Tibial nerve (tissue), 4 donors: ENCODE measurements around the gene CARD11. TPM values are rescaled to one million over a fixed set of nuclear protein-coding genes. Genes with fewer than 3 reads are reported as not detected.

Experiments
- DNase-seq, 2 donors: peaks; one replicate each; pipeline ENCODE4 v3.0.0-alpha.2; 2019; ENCODE audit warnings: low spot score in 2 of 2
- H3K27ac ChIP-seq, 4 donors: fragments of 200-600 bp; sonication (generic) in 3 of 4; one replicate each; pipeline ENCODE4 v1.5.1; 2017 to 2019; ENCODE audit warnings: mild to moderate bottlenecking in 1 of 4
- H3K27me3 ChIP-seq, 2 donors: fragments of 200-600 bp; sonication (generic) in 1 of 2; one replicate each; pipeline versions ENCODE4 v1.5.1 to v1.6.0; 2017 to 2019
- H3K36me3 ChIP-seq, 3 donors: fragments of 200-600 bp; sonication (generic); one replicate each; pipeline ENCODE4 v1.5.1; 2018 to 2019
- H3K4me1 ChIP-seq, 4 donors: fragments of 200-600 bp; sonication (generic) in 3 of 4; one replicate each; pipeline ENCODE4 v1.5.1; 2017 to 2019
- H3K4me3 ChIP-seq, 4 donors: fragments of 200-600 bp; sonication (generic) in 3 of 4; one replicate each; pipeline ENCODE4 v1.5.1; 2017 to 2019; ENCODE audit warnings: mild to moderate bottlenecking in 1 of 4, moderate library complexity in 1 of 4
- H3K9me3 ChIP-seq, 4 donors: fragments of 200-600 bp; sonication (generic) in 3 of 4; one replicate each; pipeline ENCODE4 v1.5.1; 2017 to 2019
- EP300 ChIP-seq, 2 donors: sonication (generic); formaldehyde crosslinking; IDR thresholded peaks; one replicate each; pipeline ENCODE4 v1.6.1; 2017; ENCODE audit warnings: antibody characterized with exemption in 2 of 2, mild to moderate bottlenecking in 1 of 2
- POLR2A ChIP-seq, 2 donors: fragments of 450-650 bp; IDR thresholded peaks; one replicate each; pipeline ENCODE4 v1.6.1; 2017; ENCODE audit warnings: antibody characterized with exemption in 2 of 2, mild to moderate bottlenecking in 2 of 2, moderate library complexity in 2 of 2
- WGBS, 2 donors: methylation state at CpG; one replicate each; pipeline ENCODE4 v1.1.5; 2018; 5-methylcytosine and 5-hydroxymethylcytosine counted together
- total RNA-seq, 4 donors: library from RNA; depleted of rRNA; stranded (reverse); fragments of >200 nt; gene quantifications; one replicate each; pipeline ENCODE4 v1.1.0, GENCODE V29; 2016
- TF ChIP-seq, protein P1 (sequence below), 5 experiments: fragments of 200-600 bp in 3 of 5; fragments of 450-650 bp in 2 of 5; sonication (generic) in 3 of 5; IDR thresholded peaks; one replicate each; pipeline ENCODE4 v1.5.1; 2016 to 2019; ENCODE audit warnings: antibody characterized with exemption in 5 of 5, mild to moderate bottlenecking in 3 of 5, moderate library complexity in 2 of 5

The CARD11 gene
- 1 to 10 TPM; 2.0 to 4.8 (median 3.1) TPM for total RNA-seq

DNA sequence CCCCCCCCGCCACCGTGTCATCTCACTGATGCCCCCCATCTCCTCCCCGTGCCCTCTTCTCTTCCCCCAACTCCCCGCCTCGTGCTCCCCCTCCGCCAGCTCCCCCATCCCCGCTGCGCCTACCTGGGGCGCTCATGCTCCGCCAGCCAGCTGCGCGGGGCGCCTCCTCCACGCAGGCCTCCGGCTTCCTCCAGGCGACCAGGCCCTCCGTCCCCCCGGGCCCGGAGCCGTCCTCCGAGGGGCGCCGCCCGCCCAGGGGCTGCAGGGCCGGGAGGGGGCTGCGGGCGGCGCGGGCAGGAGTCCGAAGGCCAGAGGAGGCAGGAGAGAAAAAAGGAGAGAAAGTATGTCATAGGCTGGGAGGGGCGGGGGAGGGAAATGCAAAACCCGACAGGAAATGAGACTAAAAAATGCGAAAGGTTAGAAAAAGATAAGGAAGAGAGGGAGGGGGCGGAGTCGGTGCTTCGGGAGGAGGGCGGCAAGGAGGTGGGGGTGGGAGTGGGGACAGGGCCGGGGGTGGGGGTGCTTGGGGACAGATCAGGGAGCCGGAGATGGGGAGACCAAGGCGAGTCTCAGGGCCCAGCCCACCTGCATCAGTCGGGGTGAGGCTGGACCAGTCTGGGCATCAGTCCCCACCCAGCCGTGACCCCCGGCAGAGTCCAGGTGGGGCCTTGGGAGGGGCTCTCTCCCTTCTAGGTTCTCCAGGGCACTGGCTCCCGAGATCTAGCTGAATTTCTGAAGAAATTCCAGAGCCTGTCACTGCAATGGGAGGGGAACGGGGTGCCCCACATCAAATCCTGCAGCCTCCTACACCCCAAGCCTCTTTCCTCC, at the start of gene CARD11:
Gene CARD11, minus strand, starts transcription at position 324 of the 828 bp plus-strand sequence. CDS start 85,361 bp downstream, outside the sequence.
- Histone ChIP-seq H3K4me3 (peak within 1 kb of the TSS in 2 of 4 donors; percentile 39 to 55), H3K27ac (peak within 1 kb of the TSS in 1 of 4 donors; percentile 82), H3K27me3 (peaks cover 0 to 10% of the 10 kb centered on the region in 2 donors), H3K9me3 (peaks cover 0 to 3% (median 0%) of the 10 kb centered on the region in 4 donors), H3K4me1 (no peaks in the 10 kb centered on the region), H3K36me3 (no peaks in the 10 kb centered on the region)
- DNase-seq, result no peak
- 9 to 10% methylated on average over 27 to 44 of the region's 45 CpGs for WGBS, 2 donors
- TF ChIP-seq POLR2A (IDR thresholded peaks at IDR 0.05) (no peak), EP300 (IDR thresholded peaks at IDR 0.05) (no peak)
- TF ChIP-seq, protein P1, sequence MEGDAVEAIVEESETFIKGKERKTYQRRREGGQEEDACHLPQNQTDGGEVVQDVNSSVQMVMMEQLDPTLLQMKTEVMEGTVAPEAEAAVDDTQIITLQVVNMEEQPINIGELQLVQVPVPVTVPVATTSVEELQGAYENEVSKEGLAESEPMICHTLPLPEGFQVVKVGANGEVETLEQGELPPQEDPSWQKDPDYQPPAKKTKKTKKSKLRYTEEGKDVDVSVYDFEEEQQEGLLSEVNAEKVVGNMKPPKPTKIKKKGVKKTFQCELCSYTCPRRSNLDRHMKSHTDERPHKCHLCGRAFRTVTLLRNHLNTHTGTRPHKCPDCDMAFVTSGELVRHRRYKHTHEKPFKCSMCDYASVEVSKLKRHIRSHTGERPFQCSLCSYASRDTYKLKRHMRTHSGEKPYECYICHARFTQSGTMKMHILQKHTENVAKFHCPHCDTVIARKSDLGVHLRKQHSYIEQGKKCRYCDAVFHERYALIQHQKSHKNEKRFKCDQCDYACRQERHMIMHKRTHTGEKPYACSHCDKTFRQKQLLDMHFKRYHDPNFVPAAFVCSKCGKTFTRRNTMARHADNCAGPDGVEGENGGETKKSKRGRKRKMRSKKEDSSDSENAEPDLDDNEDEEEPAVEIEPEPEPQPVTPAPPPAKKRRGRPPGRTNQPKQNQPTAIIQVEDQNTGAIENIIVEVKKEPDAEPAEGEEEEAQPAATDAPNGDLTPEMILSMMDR (IDR thresholded peaks at IDR 0.05), result no peak

GRCh38 chr7:3092468-3092867, 48.8 kb upstream of the CARD11 start:
- no peaks in the 10 kb centered on the region for H3K27me3 ChIP-seq
- H3K4me1 ChIP-seq, result no peaks in the 10 kb centered on the region
- no peaks in the 10 kb centered on the region for H3K9me3 ChIP-seq
- H3K4me3 ChIP-seq, result no peak overlapping the region
- peak overlapping the region in 1 of 4 donors; percentile 34 for H3K27ac ChIP-seq
- peak in 1 of 2 donors; percentile 10 for DNase-seq
- H3K36me3 ChIP-seq, result no peaks in the 10 kb centered on the region
- TF ChIP-seq, protein P1 (IDR thresholded peaks at IDR 0.05), result no peak
- TF ChIP-seq POLR2A (IDR thresholded peaks at IDR 0.05), result no peak
- TF ChIP-seq EP300 (IDR thresholded peaks at IDR 0.05), result peak in 1 of 2 donors; percentile 18
- 60 to 70% methylated on average over 6 of the region's 6 CpGs for WGBS, 2 donors

GRCh38 chr7:3091631-3092030, 48.0 kb upstream of the CARD11 start:
- DNase-seq, result no peak
- Histone ChIP-seq H3K9me3 (no peaks in the 10 kb centered on the region), H3K36me3 (no peaks in the 10 kb centered on the region), H3K4me1 (no peaks in the 10 kb centered on the region), H3K27me3 (no peaks in the 10 kb centered on the region), H3K27ac (peak overlapping the region in 2 of 4 donors; percentile 24 to 34), H3K4me3 (no peak overlapping the region)
- TF ChIP-seq, protein P1 (IDR thresholded peaks at IDR 0.05), result no peak
- TF ChIP-seq POLR2A (IDR thresholded peaks at IDR 0.05) (no peak), EP300 (IDR thresholded peaks at IDR 0.05) (no peak)
- 74 to 79% methylated on average over 8 of the region's 8 CpGs for WGBS, 2 donors

DNA sequence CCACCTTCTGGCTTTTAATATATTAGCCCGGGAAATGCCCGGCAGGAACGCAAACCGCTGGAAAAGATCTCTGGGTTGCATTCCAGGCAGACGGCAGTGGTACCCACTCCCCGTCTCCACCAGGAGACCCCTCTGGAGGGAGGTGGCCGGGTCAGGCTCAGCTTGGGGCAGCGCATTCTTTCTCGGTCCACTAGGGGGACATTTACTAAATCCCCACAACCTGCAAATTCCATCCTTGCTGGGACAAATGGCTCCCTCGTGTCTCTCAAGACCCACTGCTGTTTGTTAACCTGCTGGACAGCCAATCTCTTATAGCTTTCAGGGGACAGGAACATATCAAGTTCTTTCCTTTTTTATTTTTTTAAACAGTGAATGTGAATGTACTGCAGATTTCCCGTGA, 45.8 kb upstream of the CARD11 start:
- no peaks in the 10 kb centered on the region for H3K4me1 ChIP-seq
- 33 to 54% methylated on average over 11 of the region's 11 CpGs for WGBS, 2 donors
- no peak overlapping the region for H3K4me3 ChIP-seq
- peaks cover 0 to 6% (median 0%) of the 10 kb centered on the region in 4 donors for H3K9me3 ChIP-seq
- no peaks in the 10 kb centered on the region for H3K27me3 ChIP-seq
- no peaks in the 10 kb centered on the region for H3K36me3 ChIP-seq
- TF ChIP-seq, protein P1 (IDR thresholded peaks at IDR 0.05), result peak in 2 of 5 experiments; percentile 23 to 24
- no peak for TF ChIP-seq EP300 (IDR thresholded peaks at IDR 0.05)
- DNase-seq, result no peak
- H3K27ac ChIP-seq, result no peak overlapping the region

DNA sequence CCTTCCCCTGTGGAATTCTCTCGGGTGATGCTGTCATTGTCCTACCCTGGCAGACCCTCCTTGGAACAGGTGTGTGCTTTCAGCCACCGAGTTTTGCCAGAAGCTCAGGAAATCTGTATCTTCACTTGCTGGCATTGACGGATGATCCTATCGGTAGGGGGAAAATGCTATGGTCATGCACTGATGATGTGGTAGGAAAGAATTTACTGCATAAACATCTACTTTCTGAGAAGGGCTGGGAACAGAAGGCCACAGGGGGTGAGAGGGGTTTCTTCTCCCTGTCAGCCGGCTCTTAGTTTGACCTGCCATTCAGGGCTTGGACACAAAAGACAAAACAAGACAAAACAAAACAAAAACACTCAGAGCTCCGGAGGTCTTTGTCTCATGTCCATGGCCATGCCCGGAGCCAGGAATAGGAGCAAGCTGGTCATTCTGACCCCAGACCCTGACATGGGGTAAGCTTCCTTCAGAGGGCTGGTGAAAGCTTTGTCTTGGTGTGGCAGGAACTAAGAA, 43.6 kb upstream of the CARD11 start:
- TF ChIP-seq POLR2A (IDR thresholded peaks at IDR 0.05) (no peak), EP300 (IDR thresholded peaks at IDR 0.05) (no peak)
- TF ChIP-seq, protein P1 (IDR thresholded peaks at IDR 0.05), result no peak
- peaks cover 0 to 14% (median 0%) of the 10 kb centered on the region in 4 donors for H3K9me3 ChIP-seq
- H3K4me1 ChIP-seq, result no peaks in the 10 kb centered on the region
- no peak overlapping the region for H3K4me3 ChIP-seq
- H3K36me3 ChIP-seq, result no peaks in the 10 kb centered on the region
- WGBS, 2 donors, result 37 to 45% methylated on average over 7 of the region's 7 CpGs
- no peak overlapping the region for H3K27ac ChIP-seq
- H3K27me3 ChIP-seq, result no peaks in the 10 kb centered on the region
- no peak for DNase-seq
